K562 (cell line): ENCODE measurements around the gene GMDS. TPM values are rescaled to one million over a fixed set of nuclear protein-coding genes. Genes with fewer than 3 reads are reported as not detected.
A peak's percentile ranks its signal among the peaks of the same experiment; 100 is the strongest.

ENCODE experiments used
- ATAC-seq: fragments of 200-7000 bp; cut with Tn5 transposase; 3 replicates; pipeline ENCODE4 v1.9.1; 2020; ENCODE audit warnings: moderate library complexity
- BruUV-seq: library from RNA; stranded (reverse); fragments of 400-500 nt; replicated peaks from 2 replicates; lab custom pipeline; 2021; lab: Mats Ljungman, UMichigan
- CTCF ChIA-PET: fragments of 300-600 bp; formaldehyde crosslinking; extraction: SDS; loops from one replicate; lab custom pipeline; 2021; ENCODE audit warnings: low intra/inter-chr PET ratio; lab: Yijun Ruan, JAX
- POLR2A ChIA-PET: fragments of 300-600, 350-650 bp; sonication (Branson Sonifier 250); formaldehyde crosslinking; extraction: SDS; loops from one replicate; lab custom pipeline; 2021; ENCODE audit warnings: antibody characterized with exemption, inconsistent platforms; lab: Yijun Ruan, JAX
- DNase-seq, 4 experiments: peaks; one replicate each; pipeline versions ENCODE4 v3.0.0 to v3.0.0-alpha.2; 2011 to 2018; ENCODE audit warnings: low spot score in 3 of 4, mixed read lengths in 3 of 4; ENCODE audit errors: extremely low read depth in 1 of 4
- FAIRE-seq: peaks from 2 replicates; lab custom pipeline; 2011; peaks lifted over from hg19 to GRCh38; lab: Jason Lieb, UNC
- H2AFZ ChIP-seq: 2 replicates; pipeline ENCODE4 v1.6.0; 2011; ENCODE audit warnings: low read depth, low read length, control low read depth, inconsistent platforms
- H3K27ac ChIP-seq: fragments of 200-600 bp; 3 replicates; pipeline ENCODE4 v1.8.0; 2011; ENCODE audit warnings: low read depth, mild to moderate bottlenecking, control low read depth, inconsistent platforms, low read length, moderate library complexity, mixed read lengths; ENCODE audit errors: extremely low read depth
- H3K27me3 ChIP-seq, 2 experiments: fragments of 300-600 bp in 1 of 2; 2 replicates in 1 of 2; 3 replicates in 1 of 2; pipeline versions ENCODE4 v1.6.0 to v1.8.0; 2011; ENCODE audit warnings: inconsistent platforms in 2 of 2, low read length in 2 of 2, mild to moderate bottlenecking in 1 of 2, mixed read lengths in 1 of 2, moderate library complexity in 1 of 2; ENCODE audit not compliant: control insufficient read depth in 2 of 2, insufficient read depth in 2 of 2
- H3K36me3 ChIP-seq: fragments of 300-600 bp; 3 replicates; pipeline ENCODE4 v1.8.0; 2011; ENCODE audit warnings: mild to moderate bottlenecking, low read length, inconsistent platforms; ENCODE audit not compliant: control insufficient read depth, insufficient read depth
- H3K4me1 ChIP-seq, 2 experiments: fragments of 200-600 bp in 1 of 2; replicated peaks in 1 of 2; 2 replicates in 1 of 2; 3 replicates in 1 of 2; pipeline versions ENCODE4 v1.5.1 to v1.8.0; 2011; ENCODE audit warnings: inconsistent platforms in 2 of 2, low read length in 2 of 2, mild to moderate bottlenecking in 1 of 2, mixed read lengths in 1 of 2, moderate library complexity in 1 of 2; ENCODE audit not compliant: control insufficient read depth in 2 of 2, insufficient read depth in 2 of 2
- H3K4me2 ChIP-seq: 2 replicates; pipeline ENCODE4 v1.6.1; 2011; ENCODE audit warnings: low read length, control low read depth, inconsistent platforms, mixed read lengths; ENCODE audit not compliant: insufficient read depth
- H3K4me3 ChIP-seq: fragments of 200-600 bp; sonication (generic), shearing (Covaris generic); 2 replicates; pipeline ENCODE4 v1.5.1; 2016; ENCODE audit warnings: control low read depth, inconsistent platforms
- H3K79me2 ChIP-seq: fragments of 200-600 bp; 3 replicates; pipeline ENCODE4 v1.8.0; 2011; ENCODE audit warnings: low read length, inconsistent platforms; ENCODE audit not compliant: control insufficient read depth, insufficient read depth
- H3K9ac ChIP-seq, 2 experiments: 2 replicates each; pipeline versions ENCODE4 v1.6.0 to v1.6.1; 2011; ENCODE audit warnings: low read depth in 2 of 2, low read length in 2 of 2, control low read depth in 1 of 2, inconsistent platforms in 1 of 2, mild to moderate bottlenecking in 1 of 2, mixed read lengths in 1 of 2; ENCODE audit not compliant: insufficient read depth in 1 of 2
- H3K9me1 ChIP-seq: one replicate; pipeline ENCODE4 v1.6.0; 2011; ENCODE audit warnings: inconsistent platforms, mild to moderate bottlenecking, low read length, moderate library complexity; ENCODE audit not compliant: control insufficient read depth, insufficient read depth
- H3K9me3 ChIP-seq: replicated peaks from 2 replicates; pipeline ENCODE4 v1.5.1; 2011; ENCODE audit warnings: low read depth, low read length, inconsistent platforms; ENCODE audit not compliant: control insufficient read depth, insufficient read depth
- H4K20me1 ChIP-seq: replicated peaks from 2 replicates; pipeline ENCODE4 v1.6.1; 2011; ENCODE audit warnings: low read length, inconsistent platforms, mixed read lengths; ENCODE audit not compliant: control insufficient read depth, insufficient read depth
- ARID3A ChIP-seq: IDR thresholded peaks from 2 replicates; pipeline ENCODE4 v1.6.1; 2012; ENCODE audit warnings: low read depth, low read length, improper control_type of control experiment, borderline replicate concordance
- ARNT ChIP-seq, 2 experiments: fragments of 450-650 bp; IDR thresholded peaks; 2 replicates each; pipeline ENCODE4 v1.6.1; 2016; ENCODE audit warnings: mild to moderate bottlenecking in 1 of 2
- CTCF ChIP-seq, 3 experiments: IDR thresholded peaks in 2 of 3; conservative IDR thresholded peaks in 1 of 3; 2 replicates each; pipeline ENCODE4 v1.5.1; 2011 to 2012; ENCODE audit warnings: low read length in 3 of 3, mild to moderate bottlenecking in 3 of 3, control low read depth in 2 of 3, improper control_type of control experiment in 1 of 3, inconsistent platforms in 1 of 3, low read depth in 1 of 3, mixed read lengths in 1 of 3, moderate library complexity in 1 of 3; ENCODE audit not compliant: insufficient read depth in 2 of 3
- POLR3G ChIP-seq: IDR thresholded peaks from 2 replicates; pipeline ENCODE4 v1.6.1; 2011; ENCODE audit not compliant: insufficient read length, insufficient replicate concordance; ENCODE audit errors: extremely low read depth
- REST ChIP-seq, 2 experiments: fragments of 450-650 bp; formaldehyde crosslinking in 1 of 2; IDR thresholded peaks; 2 replicates each; pipeline versions ENCODE4 v1.4.0 to v1.6.1; 2014 to 2020; ENCODE audit warnings: mild to moderate bottlenecking in 2 of 2, borderline replicate concordance in 1 of 2, low read depth in 1 of 2
- WHSC1 ChIP-seq: IDR thresholded peaks from one replicate; pipeline ENCODE4 v1.6.1; 2012; ENCODE audit warnings: low read length, control low read depth, inconsistent platforms
- ZBED1 ChIP-seq: IDR thresholded peaks from 2 replicates; pipeline ENCODE4 v1.6.1; 2014
- ZNF121 ChIP-seq: sonication (generic); formaldehyde crosslinking; conservative IDR thresholded peaks from 2 replicates; pipeline ENCODE4 v1.8.0; 2022; ENCODE audit warnings: missing genetic modification reagents
- WGBS: fragments of 100-300 bp; shearing (Covaris generic); methylation state at CpG from one replicate; pipeline ENCODE4 v1.1.6; 2016; ENCODE audit warnings: low coverage, mixed read lengths; ENCODE audit not compliant: insufficient coverage; ENCODE audit errors: missing lambda C conversion rate; 5-methylcytosine and 5-hydroxymethylcytosine counted together
- in situ Hi-C: fragments of 300-500 bp; cut with MboI; formaldehyde crosslinking; loops from 4 replicates; pipeline ENCODE4 v1.15.0; 2018; ENCODE audit warnings: inconsistent platforms, mixed read lengths
- intact Hi-C: fragments of 100-400 bp; cut with micrococcal nuclease; formaldehyde crosslinking; loops from 2 replicates; pipeline ENCODE4 v1.14.2; 2022
- polyA plus RNA-seq, 8 experiments: library from polyadenylated mRNA; depleted of rRNA in 4 of 8; stranded (reverse) in 5 of 8; unstranded in 3 of 8; fragments of >200 nt; fragmentation: Nextera tagmentation in 2 of 8; fragmentation: Illumina TruSeq in 1 of 8; extraction: Ambion mirVana in 2 of 8; extraction: Trizol in 1 of 8; gene quantifications; 2 replicates each; pipeline versions ENCODE4 v1.2.1 to v1.2.3, GENCODE V29; 2011 to 2014; ENCODE audit warnings: inconsistent platforms in 1 of 8, missing spikeins in 1 of 8
- total RNA-seq, 7 experiments: library from RNA; depleted of rRNA in 6 of 7; stranded (reverse); fragments of >200 nt in 6 of 7; fragmentation: Illumina TruSeq in 2 of 7; extraction: Trizol in 2 of 7; gene quantifications; 2 replicates each; pipeline versions ENCODE4 v1.2.1 to v1.2.3, GENCODE V29; 2011 to 2021; ENCODE audit warnings: low replicate concordance in 1 of 7

GMDS gene
- total and polyA plus RNA-seq, 9 of the 15 experiments (the other 6 are each of a cell fraction or from before 2014, with no cell fraction given), result 0.48 to 31.8 (median 13.4) TPM

DNA sequence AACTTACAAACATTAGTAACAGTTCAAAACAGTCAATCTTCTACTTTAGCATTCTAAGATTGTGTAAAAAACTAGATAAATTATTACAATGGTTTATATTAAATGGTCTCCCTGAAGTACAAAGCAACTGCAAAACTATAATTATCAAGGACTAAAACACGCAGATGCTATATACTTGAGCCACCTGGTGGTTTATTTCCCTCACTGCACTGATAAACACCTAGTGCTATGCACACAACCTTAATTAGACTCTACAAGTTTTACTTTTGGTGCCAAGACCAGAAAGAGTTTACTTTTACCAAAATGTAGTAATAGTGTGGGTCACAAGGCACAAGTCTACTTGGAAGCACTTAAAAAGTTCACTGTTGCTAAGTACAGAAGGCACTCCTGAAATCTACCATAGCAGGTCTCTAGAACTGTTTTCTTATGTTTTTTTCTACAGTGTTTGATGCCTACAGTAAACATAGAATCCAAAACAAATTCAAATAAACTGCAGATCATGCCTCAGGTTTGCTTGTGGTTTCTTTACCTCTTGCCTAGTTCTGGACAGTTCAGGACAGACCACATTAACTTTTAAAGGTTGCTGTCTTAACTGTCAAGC lies 49.2 kb downstream of the GMDS start (continued):
- TF ChIP-seq ARID3A (peak; percentile 56; the same call in 1 of the 2 replicates), ZBED1 (no peak), CTCF (IDR thresholded peaks at IDR 0.05 in 2 of 3, conservative IDR thresholded peaks at IDR 0.05 in 1 of 3; ENCODE audit: insufficient read depth in 2 of 3, low read depth in 1 of 3, low read length in 3 of 3) (peak; percentile 52 to 74 (median 71); a peak in 5 of 6 replicates)

DNA sequence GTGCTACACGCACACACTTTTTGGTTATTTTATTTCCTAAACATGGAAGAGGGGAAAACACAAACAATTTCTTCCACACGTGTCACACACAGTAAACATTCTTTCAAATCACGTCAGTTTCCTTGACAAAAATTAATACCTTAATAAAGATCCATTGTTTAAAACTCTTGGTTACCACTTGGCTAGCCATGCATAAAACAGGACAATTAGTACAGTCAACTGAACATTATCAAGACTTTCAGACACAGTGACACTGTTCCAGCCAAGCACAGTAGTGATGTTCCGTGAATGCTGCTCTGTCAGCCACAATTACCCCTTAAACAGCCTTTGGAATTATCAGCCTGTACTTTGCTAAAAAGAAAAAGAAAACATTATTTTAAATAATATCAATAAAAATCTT lies 50.8 kb downstream of the GMDS start:
- no peaks in the 10 kb centered on the region for H3K9me3 ChIP-seq
- no peak overlapping the region for H3K4me3 ChIP-seq
- H4K20me1 ChIP-seq, result peaks cover 19% of the 10 kb centered on the region
- no peaks in the 10 kb centered on the region for H3K9me1 ChIP-seq
- no peak overlapping the region for H2AFZ ChIP-seq
- H3K79me2 ChIP-seq, result no peaks in the 10 kb centered on the region
- WGBS, result 0% methylated on average over 4 of the region's 4 CpGs
- no TSS peak for BruUV-seq
- H3K4me2 ChIP-seq, result no peak overlapping the region
- intact Hi-C loops, result loop anchor here (5.0 kb wide), 2 partner anchors 92 to 302 kb away; no protein-coding TSS in a partner anchor
- H3K27ac ChIP-seq, result no peak overlapping the region
- no peak overlapping the region for H3K9ac ChIP-seq
- CTCF ChIA-PET, result no interaction called here
- peaks cover under 1 to 14% of the 10 kb centered on the region in 2 experiments; a peak in 1 of 5 replicates for H3K27me3 ChIP-seq
- DNase-seq (no peak), FAIRE-seq (peak; percentile 70), ATAC-seq (no peak)
- peaks cover 0 to 5% of the 10 kb centered on the region in 2 experiments; a peak in 1 of 5 replicates for H3K4me1 ChIP-seq
- H3K36me3 ChIP-seq, result no peaks in the 10 kb centered on the region
- POLR2A ChIA-PET, result no interaction called here
- in situ Hi-C loops, result no loop called here
- no peak for TF ChIP-seq WHSC1
- no peak for TF ChIP-seq ARNT (IDR thresholded peaks at IDR 0.05)
- TF ChIP-seq POLR3G, result no peak
- no peak for TF ChIP-seq ZNF121
- no peak for TF ChIP-seq REST (IDR thresholded peaks at IDR 0.05; ENCODE audit: borderline replicate concordance)
- no peak for TF ChIP-seq REST (CRISPR knock-in tag; IDR thresholded peaks at IDR 0.05; ENCODE audit: low read depth)
